ENCODE measurements around the gene TPPP.

TPPP gene

DNA sequence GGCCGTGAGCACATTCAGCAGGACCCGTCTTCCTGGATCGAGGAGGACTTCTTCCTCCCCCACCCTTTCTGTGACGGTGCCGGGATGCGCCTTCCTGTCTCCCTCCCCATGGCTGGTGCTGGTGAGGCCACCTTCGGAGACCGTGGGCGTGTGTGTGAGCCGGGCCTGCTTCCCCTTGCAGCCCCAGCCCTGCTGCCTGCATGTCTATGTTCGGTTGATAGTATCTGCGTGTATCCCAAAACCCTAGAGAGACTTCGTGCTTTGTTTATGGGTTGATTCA, 68.3 kb downstream of the TPPP start:
- TF ChIP-seq, protein P1, sequence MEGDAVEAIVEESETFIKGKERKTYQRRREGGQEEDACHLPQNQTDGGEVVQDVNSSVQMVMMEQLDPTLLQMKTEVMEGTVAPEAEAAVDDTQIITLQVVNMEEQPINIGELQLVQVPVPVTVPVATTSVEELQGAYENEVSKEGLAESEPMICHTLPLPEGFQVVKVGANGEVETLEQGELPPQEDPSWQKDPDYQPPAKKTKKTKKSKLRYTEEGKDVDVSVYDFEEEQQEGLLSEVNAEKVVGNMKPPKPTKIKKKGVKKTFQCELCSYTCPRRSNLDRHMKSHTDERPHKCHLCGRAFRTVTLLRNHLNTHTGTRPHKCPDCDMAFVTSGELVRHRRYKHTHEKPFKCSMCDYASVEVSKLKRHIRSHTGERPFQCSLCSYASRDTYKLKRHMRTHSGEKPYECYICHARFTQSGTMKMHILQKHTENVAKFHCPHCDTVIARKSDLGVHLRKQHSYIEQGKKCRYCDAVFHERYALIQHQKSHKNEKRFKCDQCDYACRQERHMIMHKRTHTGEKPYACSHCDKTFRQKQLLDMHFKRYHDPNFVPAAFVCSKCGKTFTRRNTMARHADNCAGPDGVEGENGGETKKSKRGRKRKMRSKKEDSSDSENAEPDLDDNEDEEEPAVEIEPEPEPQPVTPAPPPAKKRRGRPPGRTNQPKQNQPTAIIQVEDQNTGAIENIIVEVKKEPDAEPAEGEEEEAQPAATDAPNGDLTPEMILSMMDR (IDR thresholded peaks at IDR 0.05; ENCODE audit: low read depth, low read length, missing control alignments) = no peak
- no peak for DNase-seq (ENCODE audit: extremely low read depth, low read depth)
- no peak overlapping the region for H3K4me3 ChIP-seq (replicated peaks; ENCODE audit: low read depth, low read length)

DNA sequence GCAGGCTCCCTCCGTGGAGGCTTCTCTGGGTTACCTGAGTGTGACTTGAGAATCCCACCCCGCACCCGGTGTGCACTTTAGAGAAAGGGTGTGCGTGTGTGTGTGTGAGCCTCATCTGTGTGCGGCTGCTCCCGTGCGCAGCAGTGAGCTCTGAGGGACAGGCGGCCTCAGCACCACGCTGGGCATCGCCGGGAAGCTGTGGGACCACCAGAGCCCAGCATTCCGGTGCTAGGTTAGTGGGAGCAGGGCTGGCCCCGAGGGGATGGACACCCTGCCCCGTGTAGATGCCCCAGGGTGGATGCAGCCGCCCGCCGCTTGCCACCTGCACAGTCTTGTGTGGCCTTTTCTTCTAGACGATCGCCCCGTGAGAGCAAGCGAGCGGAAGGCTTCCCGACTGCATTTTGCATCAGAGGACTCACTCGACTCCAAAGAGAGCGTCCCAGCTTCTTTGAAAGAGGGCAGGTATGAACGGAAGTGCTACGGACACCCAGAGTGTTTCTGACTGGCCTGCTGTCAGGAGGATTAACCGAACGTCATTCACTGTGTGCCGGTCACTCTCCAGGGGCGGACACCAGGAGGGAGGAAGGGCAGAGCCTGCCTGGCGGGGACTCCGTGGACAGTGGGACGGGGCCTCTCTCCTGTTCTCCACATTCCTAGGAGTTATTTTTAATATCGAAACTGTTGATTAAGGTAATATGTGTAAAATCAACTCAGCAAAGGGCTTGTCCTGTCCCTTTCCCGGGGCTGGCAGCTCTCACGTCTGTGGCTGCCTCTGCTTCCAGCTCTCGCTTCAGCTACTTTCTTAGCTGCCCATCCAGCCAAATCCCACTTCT, 68.8 kb downstream of the TPPP start:
- TF ChIP-seq, protein P1 (IDR thresholded peaks at IDR 0.05; ENCODE audit: low read depth, low read length, missing control alignments) = no peak
- no peak for DNase-seq (ENCODE audit: extremely low read depth, low read depth)
- H3K4me3 ChIP-seq (replicated peaks; ENCODE audit: low read depth, low read length) = no peak overlapping the region

DNA sequence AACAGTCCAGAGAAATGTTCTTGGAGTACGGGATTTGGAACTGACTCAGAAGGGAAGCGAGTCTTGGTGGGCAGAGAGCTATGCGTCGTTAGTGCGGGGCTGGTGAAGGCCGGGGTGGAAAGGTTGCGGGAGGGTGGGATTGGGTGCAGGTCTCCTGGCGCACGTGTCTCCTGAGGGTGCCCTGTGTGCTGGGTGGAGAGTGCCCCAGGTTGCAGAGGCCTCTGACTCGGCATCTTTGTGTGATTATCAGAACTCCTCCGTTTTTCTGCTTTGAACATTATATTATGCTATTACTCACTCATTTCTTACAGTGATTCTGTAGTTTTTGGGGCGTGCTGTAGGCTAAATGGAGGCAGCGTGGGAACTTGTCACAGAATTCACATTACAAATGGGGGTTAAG, 69.6 kb downstream of the TPPP start:
- TF ChIP-seq, protein P1 (IDR thresholded peaks at IDR 0.05; ENCODE audit: low read depth, low read length, missing control alignments) = no peak
- no peak overlapping the region for H3K4me3 ChIP-seq (replicated peaks; ENCODE audit: low read depth, low read length)
- DNase-seq (ENCODE audit: extremely low read depth, low read depth) = no peak

DNA sequence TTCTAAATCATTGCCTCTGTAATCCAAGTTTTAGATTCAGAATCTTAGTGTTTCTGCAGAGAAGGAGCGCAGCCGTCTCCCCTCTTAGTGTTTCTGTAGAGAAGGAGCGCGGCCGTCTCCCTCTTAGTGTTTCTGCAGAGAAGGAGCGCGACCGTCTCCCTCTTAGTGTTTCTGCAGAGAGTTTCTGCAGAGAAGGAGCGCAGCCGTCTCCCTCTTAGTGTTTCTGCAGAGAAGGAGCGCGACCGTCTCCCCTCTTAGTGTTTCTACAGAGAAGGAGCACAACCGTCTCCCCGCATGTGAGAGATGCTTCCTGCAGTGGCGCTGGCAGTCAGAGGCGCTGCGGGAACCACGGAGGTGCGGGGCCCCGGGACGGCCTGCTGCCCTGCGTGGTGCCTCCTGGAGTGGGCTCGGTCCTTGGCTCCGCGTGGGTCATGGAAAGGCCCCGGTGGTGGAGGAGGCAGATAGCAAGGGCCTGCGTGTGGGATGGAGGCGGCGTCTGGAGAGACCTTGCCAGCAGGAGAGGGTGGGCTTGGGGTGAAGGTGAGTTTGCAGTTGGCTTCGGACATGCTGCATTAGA, 70.1 kb downstream of the TPPP start:
- TF ChIP-seq, protein P1 (IDR thresholded peaks at IDR 0.05; ENCODE audit: low read depth, low read length, missing control alignments) = no peak
- H3K4me3 ChIP-seq (replicated peaks; ENCODE audit: low read depth, low read length) = no peak overlapping the region
- no peak for DNase-seq (ENCODE audit: extremely low read depth, low read depth)

DNA sequence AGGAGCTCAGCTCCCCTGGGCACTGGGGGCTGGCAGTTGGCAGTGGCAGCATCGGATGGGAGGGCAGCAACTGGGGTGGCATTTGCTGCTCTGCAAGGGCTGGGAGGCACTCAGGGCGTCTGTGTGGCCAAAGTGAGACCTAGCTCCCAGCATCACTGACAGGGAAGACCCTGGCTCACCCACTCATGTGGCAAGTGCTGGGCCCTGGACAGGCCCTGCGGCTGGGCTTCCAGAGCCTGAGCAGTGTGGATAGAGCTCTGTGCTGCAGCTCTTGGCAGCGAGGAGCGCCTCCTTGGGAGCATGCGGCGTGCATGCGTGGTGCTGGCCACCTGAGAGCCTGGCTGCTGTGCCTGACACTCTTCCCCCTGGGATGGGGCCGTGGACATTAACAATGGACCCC, 70.8 kb downstream of the TPPP start:
- DNase-seq (ENCODE audit: extremely low read depth, low read depth) = no peak
- TF ChIP-seq, protein P1 (IDR thresholded peaks at IDR 0.05; ENCODE audit: low read depth, low read length, missing control alignments) = no peak
- no peak overlapping the region for H3K4me3 ChIP-seq (replicated peaks; ENCODE audit: low read depth, low read length)

DNA sequence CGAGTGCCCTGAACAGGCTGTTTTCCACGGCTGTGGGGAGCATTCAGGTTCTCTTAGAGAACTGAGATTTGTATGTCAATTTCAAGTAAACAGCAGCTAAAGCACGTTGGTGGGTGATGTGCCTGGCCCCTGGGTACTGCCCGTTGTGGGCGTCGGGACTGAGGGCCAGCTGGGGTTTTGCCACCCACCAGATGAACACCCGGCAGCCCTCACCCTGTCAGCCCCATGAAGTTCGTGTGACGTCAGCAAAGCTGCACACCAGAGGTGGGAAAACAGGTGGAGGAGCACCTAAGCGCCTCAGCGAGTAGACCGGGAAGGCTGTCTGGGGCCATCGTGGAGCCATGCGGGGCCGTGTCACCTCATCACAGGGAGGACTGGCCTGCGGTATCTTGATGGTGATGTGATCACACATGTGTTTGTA, 71.8 kb downstream of the TPPP start:
- TF ChIP-seq, protein P1 (IDR thresholded peaks at IDR 0.05; ENCODE audit: low read depth, low read length, missing control alignments) = no peak
- H3K4me3 ChIP-seq (replicated peaks; ENCODE audit: low read depth, low read length) = no peak overlapping the region
- no peak for DNase-seq (ENCODE audit: extremely low read depth, low read depth)
